HG03039 (cell line): ENCODE measurements around the gene PPP1R12B.
"Not testable (repeated sequence)": the region's sequence is repeated elsewhere in the genome, so short reads cannot be mapped to it uniquely, and the experiment has no call there.

Experiments used
- ATAC-seq: cut with Tn5 transposase; IDR thresholded peaks from one replicate; pipeline ENCODE4 v1.9.1; 2021; ENCODE audit warnings: mild to moderate bottlenecking, moderate library complexity; ENCODE audit not compliant: unreplicated experiment

Gene PPP1R12B

GRCh38 chr1:202526056-202526455, 177.6 kb downstream of the PPP1R12B start:
- ATAC-seq, result not testable (repeated sequence)

GRCh38 chr1:202528096-202528722, 179.7 kb downstream of the PPP1R12B start:
- not testable (repeated sequence) for ATAC-seq

- ATAC-seq, result not testable (repeated sequence)
These were observed 182.2 kb downstream of the PPP1R12B start for GRCh38 chr1:202530686-202531085.

- no peak for ATAC-seq
These were observed 182.9 kb downstream of the PPP1R12B start for GRCh38 chr1:202531472-202531811.

- not testable (repeated sequence) for ATAC-seq
These were observed 183.5 kb downstream of the PPP1R12B start for GRCh38 chr1:202531812-202532616.

GRCh38 chr1:202539166-202539574, 190.7 kb downstream of the PPP1R12B start:
- not testable (repeated sequence) for ATAC-seq

- not testable (repeated sequence) for ATAC-seq
These were observed 191.1 kb downstream of the PPP1R12B start for GRCh38 chr1:202539583-202539982.

GRCh38 chr1:202540014-202540413, 191.5 kb downstream of the PPP1R12B start:
- ATAC-seq, result no peak

- ATAC-seq, result no peak
These were observed 191.9 kb downstream of the PPP1R12B start for GRCh38 chr1:202540448-202540847.

- not testable (repeated sequence) for ATAC-seq
These were observed 192.4 kb downstream of the PPP1R12B start for GRCh38 chr1:202540858-202541257.

- not testable (repeated sequence) for ATAC-seq
These were observed 193.9 kb downstream of the PPP1R12B start for GRCh38 chr1:202542415-202542814.

GRCh38 chr1:202543537-202543936, 195.0 kb downstream of the PPP1R12B start:
- not testable (repeated sequence) for ATAC-seq

- not testable (repeated sequence) for ATAC-seq
These were observed 196.4 kb downstream of the PPP1R12B start for GRCh38 chr1:202544766-202545449.

GRCh38 chr1:202545647-202546303, 197.3 kb downstream of the PPP1R12B start:
- ATAC-seq, result not testable (repeated sequence)

GRCh38 chr1:202546377-202546776, 197.9 kb downstream of the PPP1R12B start:
- peak; percentile 28 for ATAC-seq

GRCh38 chr1:202546796-202547195, 198.3 kb downstream of the PPP1R12B start:
- peak; percentile 62 for ATAC-seq

GRCh38 chr1:202547215-202547614, 198.7 kb downstream of the PPP1R12B start:
- no peak for ATAC-seq

GRCh38 chr1:202550088-202550487, 201.6 kb downstream of the PPP1R12B start:
- not testable (repeated sequence) for ATAC-seq

GRCh38 chr1:202551683-202552082, 203.2 kb downstream of the PPP1R12B start:
- ATAC-seq, result no peak

GRCh38 chr1:202552615-202553014, 204.1 kb downstream of the PPP1R12B start:
- ATAC-seq, result not testable (repeated sequence)

- ATAC-seq, result not testable (repeated sequence)
These were observed 204.6 kb downstream of the PPP1R12B start for GRCh38 chr1:202553078-202553477.
